GM21528 (cell line): Measurements from ENCODE around the gene KRTAP10-3.
"Not testable (repeated sequence)": the region's sequence is repeated elsewhere in the genome, so short reads cannot be mapped to it uniquely, and the experiment has no call there.

Source experiments
- ATAC-seq: cut with Tn5 transposase; IDR thresholded peaks from one replicate; pipeline ENCODE4 v1.9.1; 2021; ENCODE audit warnings: mild to moderate bottlenecking, moderate library complexity; ENCODE audit not compliant: unreplicated experiment, low FRiP score

Gene KRTAP10-3

GRCh38 chr21:44550807-44551206 is 7.8 kb downstream of the KRTAP10-3 start:
- no peak for ATAC-seq

DNA sequence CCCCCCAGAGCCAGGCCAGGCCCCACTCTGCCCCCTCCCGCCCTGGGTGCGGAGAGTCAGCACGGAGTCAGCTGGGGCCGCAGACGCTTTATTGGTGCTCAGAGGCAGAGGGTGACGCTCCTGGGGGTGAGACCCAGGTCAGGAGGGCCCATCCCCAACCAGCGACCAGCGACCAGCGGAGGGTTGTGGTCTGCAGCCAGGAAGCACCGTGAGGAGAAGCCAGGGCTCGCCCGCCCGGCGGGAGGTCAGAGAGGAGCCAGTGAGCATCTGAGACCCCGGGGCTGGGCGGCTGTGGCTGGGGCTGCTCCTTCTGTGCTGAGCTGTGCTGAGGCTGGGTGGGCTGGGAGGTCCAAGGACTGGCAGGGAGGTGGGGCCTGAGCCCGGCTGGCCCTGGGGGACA is 8.3 kb downstream of the KRTAP10-3 start:
- ATAC-seq: not testable (repeated sequence)

- ATAC-seq: no peak
Measured at GRCh38 chr21:44549525-44550211, 8.9 kb downstream of the KRTAP10-3 start.

GRCh38 chr21:44548922-44549321 is 9.7 kb downstream of the KRTAP10-3 start:
- ATAC-seq: no peak

GRCh38 chr21:44548381-44548780 is 10.2 kb downstream of the KRTAP10-3 start:
- no peak for ATAC-seq

DNA sequence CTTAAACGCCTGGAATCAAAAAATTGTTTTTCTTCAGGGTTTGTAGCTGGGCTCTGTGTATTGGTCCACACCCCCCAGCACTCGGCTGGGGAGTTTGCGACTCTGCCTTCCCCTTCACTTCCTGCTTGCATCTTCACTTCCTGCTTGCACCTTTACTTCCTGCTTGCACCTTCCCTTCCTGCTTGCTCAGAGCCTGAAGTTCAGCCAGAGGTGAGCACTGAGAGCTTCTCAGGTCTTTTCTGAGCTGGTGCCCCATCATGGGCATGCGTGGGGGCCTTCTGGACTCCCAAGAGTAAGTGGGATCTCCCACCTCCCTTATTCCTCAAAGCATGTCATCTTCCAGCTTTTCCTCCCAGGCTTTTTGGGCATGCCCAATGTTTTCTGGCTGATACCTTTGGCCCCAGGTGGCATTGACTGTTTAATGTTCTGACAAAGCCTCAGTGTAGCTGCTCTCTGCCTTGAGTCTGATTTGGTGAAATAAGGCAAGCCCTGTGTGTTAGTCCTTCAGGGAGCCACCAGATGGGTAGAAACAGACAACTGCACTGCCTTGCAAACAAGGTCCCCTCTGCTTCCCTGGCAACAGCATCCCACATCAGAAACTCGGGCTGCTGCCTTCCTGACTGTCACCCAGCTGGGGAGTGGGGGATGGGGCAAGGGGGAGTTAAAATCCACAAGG is 10.8 kb downstream of the KRTAP10-3 start:
- no peak for ATAC-seq

GRCh38 chr21:44544566-44544965 is 14.0 kb downstream of the KRTAP10-3 start:
- ATAC-seq: no peak

DNA sequence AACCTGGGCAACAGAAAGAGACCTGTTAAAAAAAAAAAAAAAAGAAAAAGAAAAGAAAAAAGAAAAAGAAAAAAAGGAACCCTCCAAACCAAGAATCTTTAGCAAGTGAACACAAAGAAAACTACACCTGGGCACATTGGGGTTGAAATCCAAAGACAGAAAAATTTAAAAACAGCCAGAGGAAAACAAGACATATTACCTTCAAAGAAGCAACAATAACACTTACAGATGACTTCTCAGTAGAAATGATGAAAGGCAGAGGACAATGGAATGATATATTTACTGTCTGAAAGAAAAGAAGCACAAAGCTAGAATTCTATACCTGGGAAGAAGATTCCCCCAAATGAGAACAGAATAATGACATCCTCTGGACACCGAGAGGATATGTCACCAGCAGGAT is 15.9 kb downstream of the KRTAP10-3 start:
- ATAC-seq: no peak

GRCh38 chr21:44540741-44541288 is 17.8 kb downstream of the KRTAP10-3 start:
- no peak for ATAC-seq

- no peak for ATAC-seq
Measured at GRCh38 chr21:44539991-44540666, 18.5 kb downstream of the KRTAP10-3 start, which contains the start of gene KRTAP10-1. Gene KRTAP10-1, minus strand, starts transcription at chr21:44540195. Its CDS starts 45 bp downstream, at chr21:44540150.

GRCh38 chr21:44539046-44539445 is 19.5 kb downstream of the KRTAP10-3 start:
- ATAC-seq: no peak

- no peak for ATAC-seq
Measured at GRCh38 chr21:44537930-44538911, 20.4 kb downstream of the KRTAP10-3 start.

DNA sequence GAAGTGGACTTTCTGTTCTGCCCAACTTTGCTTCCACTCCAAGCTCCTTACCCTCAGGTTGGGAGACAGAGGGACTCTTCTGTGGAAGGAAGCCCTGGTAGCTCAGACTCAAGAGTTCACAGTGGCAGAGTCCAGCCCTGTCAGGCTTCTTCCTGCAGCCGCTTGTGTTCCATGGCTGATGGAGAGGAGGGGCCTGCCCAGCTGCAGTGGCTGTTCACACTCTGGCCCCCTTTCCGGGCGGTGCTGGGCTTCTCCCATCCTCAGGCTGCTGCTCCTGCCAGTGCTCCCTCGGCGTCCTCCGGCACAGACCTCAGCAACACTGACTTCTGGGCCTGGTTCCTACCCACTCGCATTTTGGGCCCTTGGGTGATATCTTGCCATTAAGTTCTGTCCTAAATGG is 22.6 kb downstream of the KRTAP10-3 start:
- ATAC-seq: no peak

- no peak for ATAC-seq
Measured at GRCh38 chr21:44534688-44535087, 23.9 kb downstream of the KRTAP10-3 start.

DNA sequence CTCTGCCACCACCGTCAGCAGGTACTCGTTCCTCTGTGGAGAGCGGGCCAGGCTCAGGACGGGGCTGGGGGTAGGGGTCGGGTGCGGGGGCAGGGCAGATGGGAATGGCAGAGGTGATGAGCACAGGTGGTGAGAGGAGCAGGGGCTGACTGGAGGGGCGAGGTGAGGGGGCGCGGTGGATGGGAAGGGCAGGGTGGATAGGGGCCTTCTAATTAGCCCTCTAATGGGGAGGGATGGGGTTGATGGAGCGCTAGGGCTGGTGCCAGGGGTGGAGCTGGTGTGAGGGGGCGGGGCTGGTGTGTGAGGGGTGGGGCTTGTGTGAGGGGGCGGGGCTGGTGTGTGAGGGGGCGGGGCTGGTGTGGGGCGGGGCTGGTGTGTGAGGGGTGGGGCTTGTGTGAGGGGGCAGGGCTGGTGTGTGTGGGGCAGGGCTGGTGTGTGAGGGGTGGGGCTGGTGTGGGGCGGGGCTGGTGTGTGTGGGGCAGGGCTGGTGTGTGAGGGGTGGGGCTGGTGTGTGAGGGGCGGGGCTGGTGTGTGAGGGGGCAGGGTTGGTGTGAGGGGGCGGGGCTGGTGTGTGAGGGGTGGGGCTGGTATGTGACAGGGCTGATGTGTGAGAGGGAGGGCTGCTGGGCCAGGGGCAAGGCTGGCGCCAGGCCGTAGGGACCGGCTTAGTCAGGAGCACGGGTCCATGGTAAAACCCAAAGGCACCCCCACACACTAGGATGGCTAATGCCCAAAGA is 24.5 kb downstream of the KRTAP10-3 start:
- no peak for ATAC-seq

DNA sequence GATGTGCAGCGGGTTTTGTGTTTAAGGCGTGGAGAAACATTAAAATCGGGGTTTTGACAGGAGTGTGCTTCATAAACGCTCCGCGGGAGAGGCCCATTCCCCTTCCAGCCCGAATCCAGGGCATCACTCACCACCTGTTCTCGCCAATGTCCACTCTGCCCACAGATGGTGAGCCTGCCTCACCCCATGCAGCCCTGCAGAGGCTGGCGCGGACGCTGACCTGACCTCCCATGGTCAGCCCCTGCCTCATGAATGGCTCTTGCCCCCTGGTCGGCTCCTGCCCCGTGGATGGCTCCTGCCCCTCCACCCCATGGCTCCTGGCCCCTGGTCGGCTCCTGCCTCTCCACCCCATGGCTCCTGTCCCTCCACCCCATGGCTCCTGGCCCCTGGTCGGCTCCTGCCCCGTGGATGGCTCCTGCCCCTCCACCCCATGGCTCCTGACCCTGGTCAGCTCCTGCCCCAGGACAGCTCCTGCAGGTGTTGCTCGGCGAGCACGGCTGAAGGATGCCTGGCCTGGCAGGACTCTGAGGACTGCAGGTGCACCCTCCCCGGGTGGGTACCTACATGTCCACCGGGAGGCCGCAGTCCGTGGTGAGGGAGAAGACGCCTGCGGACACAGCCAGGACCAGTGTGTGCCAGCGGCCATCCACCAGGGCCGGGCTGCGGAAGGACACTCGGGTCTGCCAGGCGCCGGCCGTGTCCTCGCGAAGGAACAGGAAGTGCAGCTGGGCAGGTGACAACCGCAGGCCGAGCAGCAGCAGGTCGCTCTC is 25.3 kb downstream of the KRTAP10-3 start:
- no peak for ATAC-seq

DNA sequence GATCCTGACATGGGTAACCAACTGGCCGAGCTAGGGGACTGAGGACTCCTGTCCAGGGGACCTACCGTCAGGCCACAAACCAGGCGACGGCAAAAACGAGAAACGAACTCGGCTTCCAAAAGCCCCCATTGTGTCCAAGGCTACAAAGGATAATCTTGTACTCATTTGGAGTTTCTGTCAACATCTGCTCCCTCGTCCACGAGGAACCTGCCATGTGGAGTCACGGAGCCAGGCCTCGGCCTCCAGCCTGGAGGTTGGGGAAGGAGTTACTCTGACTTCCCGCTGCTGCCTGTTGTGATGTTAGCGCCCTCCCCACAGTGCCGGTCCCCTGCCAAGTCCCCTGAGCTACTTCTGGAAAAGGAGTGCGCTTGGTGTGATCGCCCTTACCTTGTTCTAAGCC is 25.9 kb downstream of the KRTAP10-3 start:
- ATAC-seq: no peak
